Neural progenitor cell (in vitro differentiated cells): Measurements from ENCODE around the gene AGPS.

Experiments
- EZH2 ChIP-seq: fragments of 200-600 bp; sonication (generic); IDR thresholded peaks from 2 replicates; pipeline ENCODE4 v1.6.1; 2017; ENCODE audit warnings: antibody characterized with exemption, mild to moderate bottlenecking, moderate library complexity
- EZH2phosphoT487 ChIP-seq: fragments of 200-600 bp; sonication (generic); IDR thresholded peaks from 2 replicates; pipeline ENCODE4 v1.6.1; 2017; ENCODE audit warnings: antibody characterized with exemption
- TF ChIP-seq, protein P1 (sequence below): fragments of 200-600 bp; sonication (generic); IDR thresholded peaks from 2 replicates; pipeline ENCODE4 v1.5.1; 2017; ENCODE audit warnings: antibody characterized with exemption, mild to moderate bottlenecking

DNA sequence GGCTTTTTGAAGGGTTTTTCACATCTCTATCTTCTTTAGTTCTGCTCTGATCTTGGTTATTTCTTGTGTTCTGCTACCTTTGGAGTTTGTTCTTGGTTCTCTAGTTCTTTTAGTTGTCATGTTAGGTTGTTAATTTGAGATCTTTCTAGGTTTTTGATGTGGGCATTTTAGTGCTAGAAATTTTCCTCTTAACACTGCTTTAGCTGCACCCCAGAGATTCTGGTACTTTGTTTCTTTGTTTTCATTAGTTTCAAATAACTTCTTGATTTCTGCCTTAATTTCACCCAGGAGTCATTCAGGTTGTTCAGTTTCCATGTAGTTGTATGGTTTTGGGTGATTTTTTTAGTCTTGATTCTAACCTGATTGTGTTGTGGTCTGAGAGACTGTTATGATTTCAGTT lies 34.7 kb downstream of the AGPS start:
- TF ChIP-seq, protein P1, sequence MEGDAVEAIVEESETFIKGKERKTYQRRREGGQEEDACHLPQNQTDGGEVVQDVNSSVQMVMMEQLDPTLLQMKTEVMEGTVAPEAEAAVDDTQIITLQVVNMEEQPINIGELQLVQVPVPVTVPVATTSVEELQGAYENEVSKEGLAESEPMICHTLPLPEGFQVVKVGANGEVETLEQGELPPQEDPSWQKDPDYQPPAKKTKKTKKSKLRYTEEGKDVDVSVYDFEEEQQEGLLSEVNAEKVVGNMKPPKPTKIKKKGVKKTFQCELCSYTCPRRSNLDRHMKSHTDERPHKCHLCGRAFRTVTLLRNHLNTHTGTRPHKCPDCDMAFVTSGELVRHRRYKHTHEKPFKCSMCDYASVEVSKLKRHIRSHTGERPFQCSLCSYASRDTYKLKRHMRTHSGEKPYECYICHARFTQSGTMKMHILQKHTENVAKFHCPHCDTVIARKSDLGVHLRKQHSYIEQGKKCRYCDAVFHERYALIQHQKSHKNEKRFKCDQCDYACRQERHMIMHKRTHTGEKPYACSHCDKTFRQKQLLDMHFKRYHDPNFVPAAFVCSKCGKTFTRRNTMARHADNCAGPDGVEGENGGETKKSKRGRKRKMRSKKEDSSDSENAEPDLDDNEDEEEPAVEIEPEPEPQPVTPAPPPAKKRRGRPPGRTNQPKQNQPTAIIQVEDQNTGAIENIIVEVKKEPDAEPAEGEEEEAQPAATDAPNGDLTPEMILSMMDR, result no peak
- TF ChIP-seq EZH2phosphoT487, result no peak
- TF ChIP-seq EZH2, result no peak
